ENCODE measurements around the gene LAMTOR1. TPM values are rescaled to one million over a fixed set of nuclear protein-coding genes. Genes with fewer than 3 reads are reported as not detected.

Gene LAMTOR1
- total RNA-seq, result 116 and 118 TPM in 2 replicates

GRCh38 chr11:72102946-72103753 lies at the start of gene LAMTOR1:
Gene LAMTOR1 (minus strand): TSS chr11:72103297. CDS start chr11:72103224, 73 bp downstream.

GRCh38 chr11:72135473-72135872 lies 32.4 kb upstream of the LAMTOR1 start, which contains the start of gene FOLR3:
Gene FOLR3 (plus strand): TSS chr11:72135725. CDS start chr11:72135953, 228 bp downstream.

GRCh38 chr11:72112143-72112977 lies 9.3 kb upstream of the LAMTOR1 start, which contains the start of gene ANAPC15:
Gene ANAPC15 (minus strand): TSS chr11:72112695. CDS start chr11:72111276, 1,419 bp downstream.

GRCh38 chr11:72105888-72106287 lies 2.8 kb upstream of the LAMTOR1 start, which contains the start of gene TOMT:
Gene TOMT (plus strand): TSS chr11:72105924. CDS start chr11:72105952, 28 bp downstream.

DNA sequence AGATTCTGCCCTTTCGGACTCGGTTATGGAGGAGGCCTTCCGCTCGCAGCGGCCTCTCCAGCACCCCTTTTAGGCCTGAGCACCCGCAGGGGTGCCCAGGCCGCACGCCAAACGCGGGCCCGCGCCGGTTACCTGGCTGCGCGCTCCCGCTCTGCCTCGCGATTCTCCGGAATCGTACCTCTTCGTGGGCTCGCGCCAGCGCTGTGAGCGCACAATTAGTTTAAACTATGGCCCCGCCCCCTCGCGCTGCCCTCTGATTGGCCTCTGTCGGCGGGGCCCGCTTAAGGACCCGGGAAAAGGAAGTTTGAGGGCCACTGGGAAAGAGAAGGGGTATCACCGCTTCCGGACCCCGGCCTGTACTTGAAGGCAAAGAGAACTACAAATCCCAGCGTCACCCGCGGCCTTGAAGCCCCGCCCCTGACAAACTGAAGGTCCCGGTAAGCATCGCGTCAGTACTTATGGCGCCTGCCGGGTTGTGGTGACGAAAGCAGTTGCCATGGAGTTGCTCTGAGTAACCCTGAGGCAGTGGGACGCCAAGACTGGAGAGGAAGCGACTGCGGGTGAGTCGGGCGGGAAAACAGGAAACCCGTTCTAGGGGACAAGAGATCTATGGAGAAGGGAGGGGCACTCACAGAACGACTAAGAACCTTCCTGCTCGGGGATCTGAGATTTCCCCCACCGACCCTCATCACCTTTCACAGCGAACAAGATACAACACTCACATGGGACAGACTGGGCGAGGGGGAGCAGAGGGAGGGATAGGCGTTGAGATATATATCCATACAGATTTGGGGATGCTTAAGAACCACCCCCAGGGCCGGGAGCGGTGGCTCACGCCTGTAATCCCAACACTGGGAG lies 22.5 kb downstream of the LAMTOR1 start, which contains the start of the genes LRRC51 and NUMA1:
LRRC51 (plus strand) TSS at position 525 of the 858 bp plus-strand sequence. CDS start 8,234 bp downstream, outside the sequence.
NUMA1 (minus strand) TSS at position 217 of the 858 bp plus-strand sequence. CDS start 44,599 bp downstream, outside the sequence.

Small RNA genes within 50 kb of the gene (small RNA-seq; reads per million reads assigned to genes)
- not detected for gene MIR3165
- not detected for gene RNU6-72P

Other genes starting within 250 kb of the LAMTOR1 start
- gene DEFB131B, start 224.8 kb downstream of the LAMTOR1 start, total RNA-seq, result not detected in 2 replicates
- gene XNDC1N, start 174.7 kb downstream of the LAMTOR1 start, total RNA-seq, result 8.1 and 10.5 TPM in 2 replicates
- gene RNF121, start 174.3 kb downstream of the LAMTOR1 start, total RNA-seq, result 52.7 and 66.3 TPM in 2 replicates
- gene IL18BP, start 104.4 kb downstream of the LAMTOR1 start, total RNA-seq, result 5.4 and 9.1 TPM in 2 replicates
- 168 and 194 TPM in 2 replicates for gene NUMA1, start 22.8 kb downstream of the LAMTOR1 start, total RNA-seq
- 2.9 and 6.2 TPM in 2 replicates for gene LRRC51, start 22.4 kb downstream of the LAMTOR1 start, total RNA-seq
- gene TOMT, start 2.6 kb upstream of the LAMTOR1 start, total RNA-seq, result 0.10 TPM in 1 of 2 replicates, not detected in the other
- gene ANAPC15, start 9.4 kb upstream of the LAMTOR1 start, total RNA-seq, result 25.8 and 28.3 TPM in 2 replicates
- gene FOLR3, start 32.4 kb upstream of the LAMTOR1 start, total RNA-seq, result not detected in 2 replicates
- not detected in 2 replicates for gene FOLR1, start 88.8 kb upstream of the LAMTOR1 start, total RNA-seq
- gene FOLR2, start 113.5 kb upstream of the LAMTOR1 start, total RNA-seq, result not detected in 2 replicates
- gene INPPL1, start 121.5 kb upstream of the LAMTOR1 start, total RNA-seq, result 67.0 and 80.4 TPM in 2 replicates
- gene PHOX2A, start 140.9 kb upstream of the LAMTOR1 start, total RNA-seq, result not detected in 2 replicates

Measured in vein endothelial cell (primary cell).